Activated T-cell treated with anti-CD3 and anti-CD28 coated beads, Interleukin-2, amount 50 U/mL, for 48 hours (primary cell): ENCODE measurements around the gene CARD14.
"Not testable (repeated sequence)": the region's sequence is repeated elsewhere in the genome, so short reads cannot be mapped to it uniquely, and the experiment has no call there.

Experiments
- DNase-seq, 2 experiments: peaks; one replicate each; pipeline ENCODE4 v3.0.0-alpha.2; 2020

Gene CARD14

GRCh38 chr17:80151333-80151732 is 18.5 kb upstream of the CARD14 start:
- DNase-seq, result no peak

- DNase-seq, result peak in 1 of 2 experiments; percentile 29
These were observed 17.6 kb upstream of the CARD14 start for GRCh38 chr17:80152081-80152702.

GRCh38 chr17:80153004-80153403 is 16.8 kb upstream of the CARD14 start:
- DNase-seq, result no peak

GRCh38 chr17:80154166-80154565 is 15.7 kb upstream of the CARD14 start:
- no peak for DNase-seq

GRCh38 chr17:80155600-80155999 is 14.2 kb upstream of the CARD14 start:
- not testable (repeated sequence) for DNase-seq

GRCh38 chr17:80158846-80159245 is 11.0 kb upstream of the CARD14 start:
- DNase-seq, result no peak

- DNase-seq, result no peak
These were observed 9.3 kb upstream of the CARD14 start for GRCh38 chr17:80160536-80160935.

- no peak for DNase-seq
These were observed 6.5 kb upstream of the CARD14 start for GRCh38 chr17:80163336-80163735.

- no peak for DNase-seq
These were observed 5.6 kb upstream of the CARD14 start for GRCh38 chr17:80164185-80164584.

- no peak for DNase-seq
These were observed 3.4 kb upstream of the CARD14 start for GRCh38 chr17:80166446-80166845.

- DNase-seq, result no peak
These were observed 1.5 kb upstream of the CARD14 start for GRCh38 chr17:80168371-80168770.

- DNase-seq, result no peak
These were observed 723 bp upstream of the CARD14 start for GRCh38 chr17:80169107-80169506.

GRCh38 chr17:80171681-80172080 is 1.9 kb downstream of the CARD14 start:
- no peak for DNase-seq

GRCh38 chr17:80173126-80173525 is 3.3 kb downstream of the CARD14 start:
- DNase-seq, result no peak

- DNase-seq, result no peak
These were observed 4.1 kb downstream of the CARD14 start for GRCh38 chr17:80173916-80174315.

- no peak for DNase-seq
These were observed 6.9 kb downstream of the CARD14 start for GRCh38 chr17:80176757-80177156.

- no peak for DNase-seq
These were observed 8.3 kb downstream of the CARD14 start for GRCh38 chr17:80177986-80178595.

- no peak for DNase-seq
These were observed 10.4 kb downstream of the CARD14 start for GRCh38 chr17:80180192-80180591.

GRCh38 chr17:80181431-80181830 is 11.6 kb downstream of the CARD14 start:
- DNase-seq, result no peak

GRCh38 chr17:80182118-80182844 is 12.5 kb downstream of the CARD14 start:
- DNase-seq, result no peak

GRCh38 chr17:80182845-80183223 is 13.0 kb downstream of the CARD14 start:
- DNase-seq, result no peak

- DNase-seq, result no peak
These were observed 14.0 kb downstream of the CARD14 start for GRCh38 chr17:80183581-80184422.

- no peak for DNase-seq
These were observed 14.5 kb downstream of the CARD14 start for GRCh38 chr17:80184423-80184714.

- no peak for DNase-seq
These were observed 16.1 kb downstream of the CARD14 start for GRCh38 chr17:80185968-80186367.
